OCI-LY3 (cell line): ENCODE results near the gene CD300LG.

Source experiments
- CTCF ChIP-seq: fragments of 200-600, 300-600 bp; sonication (generic); IDR thresholded peaks from 2 replicates; pipeline ENCODE4 v1.5.1; 2014; ENCODE audit warnings: antibody characterized with exemption, low read length, low read depth
- EZH2phosphoT487 ChIP-seq: fragments of 200-600 bp; shearing (Covaris generic); IDR thresholded peaks from 2 replicates; pipeline ENCODE4 v1.6.1; 2018; ENCODE audit warnings: antibody characterized with exemption, mixed run types, low read depth

- TF ChIP-seq CTCF (no peak), EZH2phosphoT487 (no peak)
Measured at GRCh38 chr17:43868226-43868994, 21.4 kb downstream of the CD300LG start.
